Natural killer cell (primary cell): ENCODE data around the gene KDM4F. TPM values are rescaled to one million over a fixed set of nuclear protein-coding genes. Genes with fewer than 3 reads are reported as not detected.

Experiments used
- ATAC-seq, 3 donors: fragments of 150-1000 bp in 2 of 3; fragments of 200-7000 bp in 1 of 3; cut with Tn5 transposase; 1 replicate in 1 of 3; 2 replicates in 2 of 3; pipeline ENCODE4 v1.10.0; 2021; ENCODE audit warnings: mild to moderate bottlenecking in 2 of 3, moderate library complexity in 2 of 3
- DNase-seq, 2 donors: peaks; one replicate each; pipeline versions ENCODE4 v3.0.0 to v3.0.0-alpha.2; 2013 to 2021; ENCODE audit warnings: mixed read lengths in 1 of 2
- H3K27ac ChIP-seq: one replicate; pipeline ENCODE4 v1.5.1; 2013; ENCODE audit warnings: mild to moderate bottlenecking, low read length
- H3K27me3 ChIP-seq: one replicate; pipeline ENCODE4 v1.6.1; 2013; ENCODE audit warnings: low read length; ENCODE audit not compliant: control insufficient read depth, insufficient read depth
- H3K36me3 ChIP-seq: one replicate; pipeline ENCODE4 v1.6.1; 2013; ENCODE audit warnings: low read length; ENCODE audit not compliant: control insufficient read depth, insufficient read depth
- H3K4me1 ChIP-seq: one replicate; pipeline ENCODE4 v1.6.1; 2013; ENCODE audit warnings: low read length; ENCODE audit not compliant: control insufficient read depth, insufficient read depth
- H3K4me3 ChIP-seq: one replicate; pipeline ENCODE4 v1.5.1; 2013; ENCODE audit warnings: low read length
- H3K9me3 ChIP-seq: one replicate; pipeline ENCODE4 v1.6.1; 2013; ENCODE audit warnings: low read length; ENCODE audit not compliant: control insufficient read depth, insufficient read depth
- H3K27ac Mint-ChIP-seq, 2 donors: one replicate each; pipeline ENCODE4 v1.8.0; 2022; ENCODE audit warnings: mild to moderate bottlenecking in 2 of 2, mixed read lengths in 2 of 2, moderate library complexity in 1 of 2
- H3K27me3 Mint-ChIP-seq, 2 donors: one replicate each; pipeline ENCODE4 v1.8.0; 2022; ENCODE audit warnings: low read depth in 2 of 2, mixed read lengths in 2 of 2
- H3K36me3 Mint-ChIP-seq: one replicate; pipeline ENCODE4 v1.8.0; 2022; ENCODE audit warnings: mixed read lengths
- H3K4me1 Mint-ChIP-seq, 2 donors: one replicate each; pipeline ENCODE4 v1.8.0; 2022; ENCODE audit warnings: mixed read lengths in 2 of 2
- H3K4me3 Mint-ChIP-seq: one replicate; pipeline ENCODE4 v1.8.0; 2022; ENCODE audit warnings: mild to moderate bottlenecking, moderate library complexity, mixed read lengths
- H3K9me3 Mint-ChIP-seq, 2 donors: one replicate each; pipeline ENCODE4 v1.8.0; 2022; ENCODE audit warnings: mixed read lengths in 2 of 2
- CTCF ChIP-seq: fragments of 200-600 bp; IDR thresholded peaks from one replicate; pipeline ENCODE4 v1.8.0; 2022; ENCODE audit warnings: antibody characterized with exemption
- WGBS: methylation state at CpG from one replicate; pipeline ENCODE4 v1.1.7; 2013; ENCODE audit warnings: missing lambda C conversion rate; ENCODE audit not compliant: insufficient coverage; 5-methylcytosine and 5-hydroxymethylcytosine counted together
- intact Hi-C: fragments of 100-400 bp; cut with micrococcal nuclease; formaldehyde crosslinking; loops from one replicate; pipeline ENCODE4 v1.14.2; 2022
- total RNA-seq, 4 donors: library from RNA; stranded (reverse); fragments of 120-200 nt in 1 of 4; gene quantifications; one replicate each; pipeline versions ENCODE4 v1.2.3 to v1.2.4, GENCODE V29; 2013 to 2022

KDM4F gene
- total RNA-seq, 3 donors from 2014 or later (not counting 1 experiment from before 2014, with no cell fraction given): not detected

GRCh38 chr11:95095858-95096587, 46.8 kb downstream of the KDM4F start:
- DNase-seq (no peak), ATAC-seq (no peak)
- no peaks in the 10 kb centered on the region for H3K36me3 Mint-ChIP-seq
- TF ChIP-seq CTCF: no peak
- peaks cover 41 to 47% of the 10 kb centered on the region in 2 donors for H3K4me1 Mint-ChIP-seq
- H3K27me3 ChIP-seq: no peaks in the 10 kb centered on the region
- intact Hi-C loops: no loop called here
- H3K27ac Mint-ChIP-seq: no peak overlapping the region
- H3K9me3 Mint-ChIP-seq: no peaks in the 10 kb centered on the region
- no peaks in the 10 kb centered on the region for H3K27me3 Mint-ChIP-seq
- no peak overlapping the region for H3K27ac ChIP-seq
- no peak overlapping the region for H3K4me3 ChIP-seq
- peaks cover 2% of the 10 kb centered on the region for H3K4me1 ChIP-seq
- H3K4me3 Mint-ChIP-seq: no peak overlapping the region
- 10% methylated on average over 2 of the region's 4 CpGs for WGBS
- H3K9me3 ChIP-seq: no peaks in the 10 kb centered on the region
- H3K36me3 ChIP-seq: no peaks in the 10 kb centered on the region

GRCh38 chr11:95097209-95097608, 48.0 kb downstream of the KDM4F start:
- Mint-ChIP-seq H3K27ac (no peak overlapping the region), H3K4me1 (peaks cover 30 to 36% of the 10 kb centered on the region in 2 donors)

GRCh38 chr11:95098826-95099225, 49.6 kb downstream of the KDM4F start:
- no peaks in the 10 kb centered on the region for H3K4me1 ChIP-seq
- Mint-ChIP-seq H3K27me3 (no peaks in the 10 kb centered on the region), H3K9me3 (no peaks in the 10 kb centered on the region), H3K4me1 (peaks cover 24 to 26% of the 10 kb centered on the region in 2 donors), H3K27ac (no peak overlapping the region), H3K4me3 (no peak overlapping the region), H3K36me3 (no peaks in the 10 kb centered on the region)
- no peaks in the 10 kb centered on the region for H3K9me3 ChIP-seq
- no peaks in the 10 kb centered on the region for H3K36me3 ChIP-seq
- no peak for TF ChIP-seq CTCF
- no peak for DNase-seq
- ATAC-seq: no peak
- no peak overlapping the region for H3K27ac ChIP-seq
- no peak overlapping the region for H3K4me3 ChIP-seq
- intact Hi-C loops: no loop called here
- 89% methylated on average over 3 of the region's 3 CpGs for WGBS
- no peaks in the 10 kb centered on the region for H3K27me3 ChIP-seq

More at GRCh38 chr11:95097209-95097608, 48.0 kb downstream of the KDM4F start:
- 77% methylated on average over 3 of the region's 3 CpGs for WGBS
- no peak for DNase-seq
- Histone ChIP-seq H3K27ac (no peak overlapping the region), H3K36me3 (no peaks in the 10 kb centered on the region), H3K4me1 (no peaks in the 10 kb centered on the region), H3K9me3 (no peaks in the 10 kb centered on the region), H3K27me3 (no peaks in the 10 kb centered on the region), H3K4me3 (no peak overlapping the region)
- Mint-ChIP-seq H3K9me3 (no peaks in the 10 kb centered on the region), H3K4me3 (no peak overlapping the region), H3K36me3 (no peaks in the 10 kb centered on the region), H3K27me3 (no peaks in the 10 kb centered on the region)
- ATAC-seq: no peak
- TF ChIP-seq CTCF: no peak
- intact Hi-C loops: no loop called here
